ENCODE data around the gene CAMK2A. TPM values are rescaled to one million over a fixed set of nuclear protein-coding genes. Genes with fewer than 3 reads are reported as not detected.
A peak's percentile ranks its signal among the peaks of the same experiment; 100 is the strongest.

CAMK2A gene
- total and polyA plus RNA-seq, 7 donors: 0.44 to 2.1 (median 0.64) TPM; not detected in 1

- H3K36me3 ChIP-seq: no peaks in the 10 kb centered on the region
- H3K27me3 ChIP-seq: peaks cover 0 to 4% (median 0%) of the 10 kb centered on the region in 3 donors
- H3K27ac ChIP-seq: no peak overlapping the region
- no peaks in the 10 kb centered on the region for H3K9me3 ChIP-seq
- TF ChIP-seq CTCF (IDR thresholded peaks at IDR 0.05) (peak in 2 of 4 experiments; percentile 14 to 17), POLR2AphosphoS5 (IDR thresholded peaks at IDR 0.05) (no peak)
- 47 to 75% methylated on average over 5 of the region's 5 CpGs for WGBS, 2 donors
- no peak for DNase-seq
- intact Hi-C loops (cut with DNase I): no loop called here
- no peak overlapping the region for H3K4me3 ChIP-seq
- H3K4me1 ChIP-seq: peaks cover 0 to 11% (median 1%) of the 10 kb centered on the region in 4 donors
Observed at GRCh38 chr5:150175536-150175935, 114.0 kb downstream of the CAMK2A start.

- Histone ChIP-seq H3K36me3 (no peaks in the 10 kb centered on the region), H3K4me3 (no peak overlapping the region), H3K27ac (no peak overlapping the region), H3K9me3 (no peaks in the 10 kb centered on the region), H3K4me1 (peaks cover 0 to 7% (median 0%) of the 10 kb centered on the region in 4 donors), H3K27me3 (peaks cover 0 to 4% (median 0%) of the 10 kb centered on the region in 3 donors)
- no peak for DNase-seq
- intact Hi-C loops (cut with DNase I): no loop called here
- 24 to 55% methylated on average over 1 of the region's 1 CpG for WGBS, 2 donors
- no peak for TF ChIP-seq POLR2A (IDR thresholded peaks at IDR 0.05)
- TF ChIP-seq EP300 (IDR thresholded peaks at IDR 0.05): no peak
- no peak for TF ChIP-seq CTCF (IDR thresholded peaks at IDR 0.05)
- no peak for TF ChIP-seq POLR2AphosphoS5 (IDR thresholded peaks at IDR 0.05)
Observed at GRCh38 chr5:150175076-150175475, 114.5 kb downstream of the CAMK2A start.

GRCh38 chr5:150174285-150174684 is 115.3 kb downstream of the CAMK2A start:
- H3K9me3 ChIP-seq: no peaks in the 10 kb centered on the region
- H3K36me3 ChIP-seq: no peaks in the 10 kb centered on the region
- H3K27me3 ChIP-seq: peaks cover 0 to 9% (median 0%) of the 10 kb centered on the region in 3 donors
- no peak overlapping the region for H3K27ac ChIP-seq
- H3K4me3 ChIP-seq: no peak overlapping the region
- TF ChIP-seq CTCF (IDR thresholded peaks at IDR 0.05) (no peak), POLR2AphosphoS5 (IDR thresholded peaks at IDR 0.05) (no peak), EP300 (IDR thresholded peaks at IDR 0.05) (no peak), POLR2A (IDR thresholded peaks at IDR 0.05) (no peak)
- DNase-seq: no peak
- WGBS, 2 donors: 49 to 71% methylated on average over 6 of the region's 6 CpGs
- H3K4me1 ChIP-seq: no peaks in the 10 kb centered on the region
- intact Hi-C loops (cut with DNase I): no loop called here

- no peaks in the 10 kb centered on the region for H3K4me1 ChIP-seq
- H3K36me3 ChIP-seq: no peaks in the 10 kb centered on the region
- no peak for TF ChIP-seq POLR2A (IDR thresholded peaks at IDR 0.05)
- no peak for TF ChIP-seq POLR2AphosphoS5 (IDR thresholded peaks at IDR 0.05)
- TF ChIP-seq CTCF (IDR thresholded peaks at IDR 0.05): no peak
- TF ChIP-seq EP300 (IDR thresholded peaks at IDR 0.05): no peak
- no peak overlapping the region for H3K27ac ChIP-seq
- H3K9me3 ChIP-seq: no peaks in the 10 kb centered on the region
- no peak for DNase-seq
- no peak overlapping the region for H3K4me3 ChIP-seq
- peaks cover 0 to 13% (median 1%) of the 10 kb centered on the region in 3 donors for H3K27me3 ChIP-seq
- intact Hi-C loops (cut with DNase I): no loop called here
- WGBS, 2 donors: 27 to 75% methylated on average over 3 of the region's 3 CpGs
Observed at GRCh38 chr5:150173161-150173560, 116.4 kb downstream of the CAMK2A start.

GRCh38 chr5:150172556-150172955 is 117.0 kb downstream of the CAMK2A start:
- 64 to 88% methylated on average over 4 of the region's 4 CpGs for WGBS, 2 donors
- Histone ChIP-seq H3K27me3 (peaks cover 0 to 20% (median 5%) of the 10 kb centered on the region in 3 donors), H3K4me3 (no peak overlapping the region), H3K4me1 (no peaks in the 10 kb centered on the region), H3K36me3 (no peaks in the 10 kb centered on the region), H3K9me3 (no peaks in the 10 kb centered on the region), H3K27ac (no peak overlapping the region)
- TF ChIP-seq POLR2A (IDR thresholded peaks at IDR 0.05) (no peak), CTCF (IDR thresholded peaks at IDR 0.05) (no peak), POLR2AphosphoS5 (IDR thresholded peaks at IDR 0.05) (no peak), EP300 (IDR thresholded peaks at IDR 0.05) (no peak)
- intact Hi-C loops (cut with DNase I): no loop called here
- no peak for DNase-seq

All from sigmoid colon (tissue), 7 donors.